ENCODE results near the gene B3GNT5. TPM values are rescaled to one million over a fixed set of nuclear protein-coding genes. Genes with fewer than 3 reads are reported as not detected.

The B3GNT5 gene
- total RNA-seq, 1 experiment from 2014 or later: 42.9 TPM

GRCh38 chr3:183261151-183261724 lies 8.2 kb downstream of the B3GNT5 start:
- H3K36me3 Mint-ChIP-seq (ENCODE audit: insufficient read depth, unreplicated experiment): peaks cover 33% of the 10 kb centered on the region
- peaks cover 45% of the 10 kb centered on the region for H3K4me1 Mint-ChIP-seq (ENCODE audit: low read depth, unreplicated experiment)
- intact Hi-C loops (cut with micrococcal nuclease; ENCODE audit: unreplicated experiment): loop anchor here (2.0 kb wide), 1 partner anchor 46 kb away; no protein-coding TSS in a partner anchor
- no peak overlapping the region for H3K4me3 Mint-ChIP-seq (ENCODE audit: low read depth, unreplicated experiment)
- DNase-seq: no peak
- H3K9me3 Mint-ChIP-seq (ENCODE audit: low read depth, unreplicated experiment): no peaks in the 10 kb centered on the region
- BruUV-seq (replicated peaks): no TSS peak
- H3K27me3 Mint-ChIP-seq (ENCODE audit: unreplicated experiment): no peaks in the 10 kb centered on the region
- TF ChIP-seq CTCF (IDR thresholded peaks at IDR 0.05; ENCODE audit: unreplicated experiment): no peak
- CTCF ChIA-PET: interaction anchor here (0.8 to 1.7 kb wide), 2 partner anchors 8 to 14 kb away, joined by 3 to 4 read pairs; partner anchors contain the start of gene B3GNT5
- no peak overlapping the region for H3K27ac Mint-ChIP-seq (ENCODE audit: unreplicated experiment)

GRCh38 chr3:183262875-183263378 lies 9.9 kb downstream of the B3GNT5 start:
- H3K27me3 Mint-ChIP-seq (ENCODE audit: unreplicated experiment): no peaks in the 10 kb centered on the region
- H3K9me3 Mint-ChIP-seq (ENCODE audit: low read depth, unreplicated experiment): no peaks in the 10 kb centered on the region
- CTCF ChIA-PET: interaction anchor here (1.0 kb wide), 1 partner anchor 12 kb away, joined by 3 read pairs; no protein-coding TSS in a partner anchor
- H3K4me3 Mint-ChIP-seq (ENCODE audit: low read depth, unreplicated experiment): no peak overlapping the region
- H3K27ac Mint-ChIP-seq (ENCODE audit: unreplicated experiment): peak overlapping the region; percentile 32
- intact Hi-C loops (cut with micrococcal nuclease; ENCODE audit: unreplicated experiment): no loop called here
- H3K36me3 Mint-ChIP-seq (ENCODE audit: insufficient read depth, unreplicated experiment): peaks cover 22% of the 10 kb centered on the region
- H3K4me1 Mint-ChIP-seq (ENCODE audit: low read depth, unreplicated experiment): peaks cover 39% of the 10 kb centered on the region
- TF ChIP-seq CTCF (IDR thresholded peaks at IDR 0.05; ENCODE audit: unreplicated experiment): no peak
- DNase-seq: no peak
- no TSS peak for BruUV-seq (replicated peaks)

GRCh38 chr3:183264268-183264667 lies 11.2 kb downstream of the B3GNT5 start:
- CTCF ChIA-PET: no interaction called here
- no peak overlapping the region for H3K27ac Mint-ChIP-seq (ENCODE audit: unreplicated experiment)
- H3K36me3 Mint-ChIP-seq (ENCODE audit: insufficient read depth, unreplicated experiment): peaks cover 19% of the 10 kb centered on the region
- H3K4me3 Mint-ChIP-seq (ENCODE audit: low read depth, unreplicated experiment): no peak overlapping the region
- no peaks in the 10 kb centered on the region for H3K27me3 Mint-ChIP-seq (ENCODE audit: unreplicated experiment)
- intact Hi-C loops (cut with micrococcal nuclease; ENCODE audit: unreplicated experiment): no loop called here
- no peak for TF ChIP-seq CTCF (IDR thresholded peaks at IDR 0.05; ENCODE audit: unreplicated experiment)
- H3K9me3 Mint-ChIP-seq (ENCODE audit: low read depth, unreplicated experiment): no peaks in the 10 kb centered on the region
- no TSS peak for BruUV-seq (replicated peaks)
- H3K4me1 Mint-ChIP-seq (ENCODE audit: low read depth, unreplicated experiment): peaks cover 33% of the 10 kb centered on the region
- DNase-seq: no peak

- no TSS peak for BruUV-seq (replicated peaks)
- intact Hi-C loops (cut with micrococcal nuclease; ENCODE audit: unreplicated experiment): no loop called here
- CTCF ChIA-PET: interaction anchor here (1.2 to 2.0 kb wide), 3 partner anchors 10 to 117 kb away, joined by 6 to 11 read pairs (median 7); no protein-coding TSS in a partner anchor
- Mint-ChIP-seq H3K4me3 (ENCODE audit: low read depth, unreplicated experiment) (no peak overlapping the region), H3K9me3 (ENCODE audit: low read depth, unreplicated experiment) (no peaks in the 10 kb centered on the region), H3K27ac (ENCODE audit: unreplicated experiment) (no peak overlapping the region), H3K27me3 (ENCODE audit: unreplicated experiment) (no peaks in the 10 kb centered on the region), H3K36me3 (ENCODE audit: insufficient read depth, unreplicated experiment) (peaks cover 22% of the 10 kb centered on the region), H3K4me1 (ENCODE audit: low read depth, unreplicated experiment) (peaks cover 24% of the 10 kb centered on the region)
- no peak for DNase-seq
- no peak for TF ChIP-seq CTCF (IDR thresholded peaks at IDR 0.05; ENCODE audit: unreplicated experiment)
Observed at GRCh38 chr3:183265157-183265642, 12.1 kb downstream of the B3GNT5 start.
